Measurements from ENCODE around the gene ACIN1.

The ACIN1 gene

DNA sequence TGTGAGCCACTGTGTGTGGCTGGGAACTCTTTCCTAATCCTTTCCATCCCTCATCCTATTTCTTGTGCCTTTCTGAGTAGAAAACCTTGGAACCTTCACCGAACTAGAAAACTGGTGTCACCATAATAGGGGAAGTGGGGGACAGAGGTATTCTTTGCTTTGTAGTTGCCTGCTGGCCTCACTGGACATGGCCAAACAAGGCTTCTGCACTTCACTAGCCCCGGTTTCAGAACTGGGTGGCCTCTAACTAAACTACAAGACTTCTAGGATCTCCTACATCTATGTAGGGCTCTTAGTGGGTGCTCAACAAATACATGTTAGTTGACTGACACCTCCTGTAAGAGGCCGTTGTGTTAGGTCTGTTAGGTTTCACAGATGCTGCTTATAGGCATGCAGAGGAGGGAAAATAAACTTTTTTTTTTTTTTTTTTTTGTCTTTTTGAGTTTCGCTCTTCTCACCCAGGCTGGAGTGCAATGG, 10.4 kb upstream of the ACIN1 start:
- no peak for DNase-seq (ENCODE audit: low spot score)

DNA sequence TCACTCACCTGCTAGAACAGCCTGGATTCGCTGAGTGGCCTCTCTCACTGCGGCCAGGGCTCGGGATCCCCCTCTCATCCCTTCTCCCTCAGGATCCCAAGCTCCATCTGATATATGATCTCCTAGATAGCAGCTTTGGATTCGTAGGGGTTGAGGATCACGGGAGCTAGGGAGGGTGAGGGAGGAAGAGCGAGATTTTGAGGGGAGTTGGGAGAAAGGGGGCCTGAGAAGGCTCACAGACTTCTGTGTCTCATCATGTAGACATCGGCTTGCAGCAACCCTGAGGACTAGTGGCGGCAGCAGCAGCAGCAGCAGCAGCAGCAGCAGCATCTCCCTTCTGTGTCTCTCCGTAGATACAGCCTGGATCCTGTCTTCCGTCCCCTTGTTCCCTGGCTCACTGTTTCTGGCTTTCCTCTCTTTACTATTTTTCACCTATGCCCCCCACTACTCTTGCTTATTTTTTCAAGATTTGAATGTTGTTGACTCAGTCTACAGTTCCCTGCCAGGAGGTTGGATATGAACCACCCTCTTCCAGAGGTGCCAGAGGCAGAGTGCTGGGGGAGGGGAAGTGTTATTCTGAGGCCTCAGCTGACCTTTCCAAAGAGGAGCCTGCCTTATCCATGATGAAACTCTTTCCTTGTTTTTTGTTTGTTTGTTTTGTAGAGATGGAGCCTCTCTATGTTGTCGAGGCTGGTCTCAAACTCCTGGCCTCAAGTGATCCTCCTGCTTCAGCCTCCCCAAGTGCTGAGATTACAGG, 9.8 kb upstream of the ACIN1 start, which contains the start of gene CIROP:
TSS of gene CIROP (minus strand) at position 399 of the 757 bp plus-strand sequence. CDS start at position 330, 69 bp downstream.
- DNase-seq (ENCODE audit: low spot score) = no peak

DNA sequence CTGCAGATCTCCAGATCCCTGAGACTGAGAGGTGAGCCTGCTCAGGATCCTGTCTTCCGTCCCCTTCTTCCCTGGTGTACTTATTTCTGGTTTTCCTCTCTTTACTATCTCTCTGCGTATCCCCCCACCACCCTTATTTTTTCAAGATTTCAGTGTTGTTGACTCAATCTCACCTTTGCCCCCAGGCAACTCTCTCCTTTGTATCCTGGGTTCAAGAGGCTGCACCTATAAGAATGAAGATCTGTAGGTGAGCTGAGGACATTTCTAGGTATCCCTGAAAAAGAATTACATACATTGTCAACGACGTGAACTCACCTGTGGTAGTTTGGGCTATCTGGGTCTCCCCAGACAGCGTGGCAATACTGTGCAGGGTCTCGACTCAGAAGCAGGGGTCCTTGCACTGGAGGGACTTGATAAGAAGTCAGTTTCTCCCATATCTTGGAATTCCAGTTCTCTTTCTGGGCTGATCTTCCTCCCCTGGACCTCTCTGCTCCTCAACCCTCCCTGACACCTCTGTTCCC, 9.2 kb upstream of the ACIN1 start:
- no peak for DNase-seq (ENCODE audit: low spot score)

DNA sequence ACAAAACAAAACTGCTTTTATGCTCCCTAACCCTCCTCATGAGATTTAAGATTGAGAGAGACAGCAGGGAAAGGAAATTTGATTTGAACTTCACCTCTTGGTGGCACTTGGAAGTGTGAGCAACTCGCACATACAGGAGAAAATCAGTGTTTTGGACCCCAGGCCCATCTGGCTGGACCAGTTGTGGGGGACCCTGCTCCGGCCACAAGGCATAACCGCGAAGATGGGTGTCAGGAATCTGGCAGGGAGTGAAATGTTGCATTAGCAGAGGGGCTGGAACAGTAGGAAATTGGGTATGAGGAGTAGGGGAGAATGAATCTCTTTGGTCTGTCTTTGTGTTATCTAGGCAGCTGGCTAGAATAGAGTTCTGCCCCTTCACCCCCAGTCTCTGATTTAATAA, 8.6 kb upstream of the ACIN1 start:
- no peak for DNase-seq (ENCODE audit: low spot score)

DNA sequence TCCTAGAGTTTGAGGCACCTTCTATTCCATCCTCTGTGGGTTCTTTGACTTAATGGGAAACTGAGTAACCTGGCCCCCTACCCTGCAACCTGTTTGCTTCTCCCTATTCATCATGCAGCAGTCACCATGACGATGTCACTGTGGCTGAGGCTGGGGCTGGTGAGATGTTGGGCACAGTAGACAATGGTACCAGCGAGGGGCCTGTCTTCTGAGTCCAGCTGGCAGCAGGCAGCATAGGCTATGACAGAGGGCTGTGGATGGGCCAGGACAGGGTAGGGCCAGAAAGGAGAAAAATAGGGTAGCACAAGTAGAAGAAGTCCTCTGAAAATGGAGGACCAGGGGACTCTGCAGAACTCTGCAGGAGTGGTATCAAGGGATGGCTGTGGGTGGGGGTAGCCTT, 7.9 kb upstream of the ACIN1 start:
- DNase-seq (ENCODE audit: low spot score) = no peak

DNA sequence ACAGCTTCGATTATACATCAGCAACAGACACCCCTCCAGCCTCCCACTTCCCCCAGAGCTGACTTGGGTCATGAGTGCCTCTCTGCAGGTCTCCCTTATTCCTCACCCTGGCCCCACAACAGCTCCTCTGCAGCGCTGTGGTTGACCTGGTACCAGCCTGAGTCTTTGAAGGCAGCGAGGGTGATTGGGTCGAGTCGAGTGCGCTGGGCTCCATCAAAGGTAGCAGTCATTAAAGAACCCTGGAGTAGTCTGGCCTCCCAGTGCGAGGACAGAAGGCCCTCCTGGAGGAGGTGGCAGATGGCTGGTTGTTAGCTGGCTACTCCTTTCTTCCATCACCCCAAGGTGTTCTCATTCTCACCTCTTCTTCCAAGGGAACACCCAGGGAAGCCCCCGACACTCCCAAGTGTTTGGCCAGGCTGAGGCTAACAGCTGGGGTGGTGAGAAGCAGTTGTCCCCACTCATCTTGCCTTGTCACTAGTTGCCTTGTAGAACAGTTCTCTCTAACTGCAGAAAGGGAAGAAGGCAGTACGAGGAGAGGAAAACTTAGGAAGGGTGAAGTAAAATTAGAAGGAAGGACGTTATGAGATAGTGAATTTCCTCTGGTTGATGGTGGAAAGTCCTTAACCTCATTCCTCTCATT, 7.2 kb upstream of the ACIN1 start:
- no peak for DNase-seq (ENCODE audit: low spot score)

DNA sequence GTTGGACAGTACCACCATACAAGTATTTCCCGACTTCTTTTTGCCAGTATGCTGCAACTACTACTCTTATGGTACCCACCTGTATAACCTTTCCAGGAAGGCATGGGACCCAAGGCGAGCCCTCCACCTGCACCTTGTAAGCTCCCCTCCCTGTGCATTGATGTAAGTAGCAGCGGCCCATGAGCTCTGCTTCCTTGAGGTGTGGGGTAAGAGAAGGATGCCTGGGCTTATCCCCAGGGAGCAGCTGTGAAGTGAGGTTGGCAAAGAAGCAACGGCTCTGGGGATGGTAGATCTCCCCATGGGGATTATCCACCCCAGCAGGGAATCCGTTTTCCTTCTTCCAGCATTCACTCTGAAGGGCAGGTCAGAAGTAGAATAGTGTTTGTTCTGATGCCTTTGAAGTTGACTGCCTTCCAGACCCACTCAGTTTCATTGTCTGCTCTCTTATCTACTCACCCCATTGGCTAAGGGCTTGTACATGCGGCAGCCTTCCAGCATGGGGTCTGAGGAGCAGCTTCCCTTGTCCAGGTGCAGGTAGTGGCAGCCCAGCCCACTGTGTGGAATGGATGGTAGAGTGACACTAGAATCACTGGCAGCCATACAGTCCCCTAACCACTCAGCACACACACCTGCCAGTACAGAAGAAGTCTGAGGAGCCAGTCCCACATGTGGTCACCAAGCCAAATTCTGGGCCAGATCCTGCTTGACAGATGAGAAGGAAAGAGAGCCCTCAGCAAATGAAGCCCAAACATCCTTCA, 6.5 kb upstream of the ACIN1 start:
- DNase-seq (ENCODE audit: low spot score) = no peak

DNA sequence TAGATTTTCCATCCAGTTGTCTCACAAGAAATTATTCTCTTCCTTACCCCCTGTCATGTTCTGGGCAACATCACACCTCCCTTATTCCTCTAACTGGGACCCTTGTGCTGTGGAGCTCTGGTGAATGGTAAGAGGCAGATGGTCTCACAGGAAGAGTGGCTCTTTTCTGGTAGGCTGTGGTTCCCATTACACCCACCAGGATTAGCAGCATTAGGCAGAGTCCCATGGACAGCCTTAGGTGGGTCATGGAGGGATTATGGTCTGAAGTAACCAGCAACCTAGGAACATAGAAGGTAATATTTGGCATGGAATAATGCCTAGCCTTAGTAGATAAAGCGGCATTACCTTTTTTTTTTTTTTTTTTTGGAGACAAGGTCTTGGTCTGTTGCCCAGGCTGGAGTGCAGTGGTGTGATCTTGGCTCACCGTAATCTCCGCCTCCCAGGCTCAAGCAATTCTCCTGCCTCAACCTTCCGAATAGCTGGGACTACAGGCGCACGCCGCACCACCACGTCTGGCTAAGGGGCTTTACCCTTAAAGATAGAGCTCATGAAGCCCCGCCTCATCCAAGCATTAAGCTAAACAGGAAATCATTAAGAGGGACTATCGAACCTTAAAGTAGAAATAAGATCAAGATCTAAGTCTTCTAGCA, 4.4 kb upstream of the ACIN1 start:
- DNase-seq (ENCODE audit: low spot score) = no peak

DNA sequence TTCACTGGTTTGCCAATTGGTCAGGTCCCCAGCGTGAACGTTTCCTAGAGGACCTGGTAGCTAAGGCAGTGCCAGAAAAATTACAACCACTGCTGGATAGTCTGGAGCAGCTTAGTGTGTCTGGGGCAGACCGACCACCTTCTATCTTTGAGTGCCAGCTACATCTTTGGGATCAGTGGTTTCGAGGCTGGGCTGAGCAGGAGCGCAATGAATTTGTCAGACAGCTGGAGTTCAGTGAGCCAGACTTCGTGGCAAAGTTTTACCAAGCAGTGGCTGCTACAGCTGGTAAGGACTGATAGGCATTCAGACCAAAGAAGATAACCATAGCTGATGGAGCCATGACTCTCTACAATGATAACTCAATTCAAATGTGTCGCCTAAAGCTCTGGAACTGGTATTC, 2.9 kb upstream of the ACIN1 start:
- no peak for DNase-seq (ENCODE audit: low spot score)

DNA sequence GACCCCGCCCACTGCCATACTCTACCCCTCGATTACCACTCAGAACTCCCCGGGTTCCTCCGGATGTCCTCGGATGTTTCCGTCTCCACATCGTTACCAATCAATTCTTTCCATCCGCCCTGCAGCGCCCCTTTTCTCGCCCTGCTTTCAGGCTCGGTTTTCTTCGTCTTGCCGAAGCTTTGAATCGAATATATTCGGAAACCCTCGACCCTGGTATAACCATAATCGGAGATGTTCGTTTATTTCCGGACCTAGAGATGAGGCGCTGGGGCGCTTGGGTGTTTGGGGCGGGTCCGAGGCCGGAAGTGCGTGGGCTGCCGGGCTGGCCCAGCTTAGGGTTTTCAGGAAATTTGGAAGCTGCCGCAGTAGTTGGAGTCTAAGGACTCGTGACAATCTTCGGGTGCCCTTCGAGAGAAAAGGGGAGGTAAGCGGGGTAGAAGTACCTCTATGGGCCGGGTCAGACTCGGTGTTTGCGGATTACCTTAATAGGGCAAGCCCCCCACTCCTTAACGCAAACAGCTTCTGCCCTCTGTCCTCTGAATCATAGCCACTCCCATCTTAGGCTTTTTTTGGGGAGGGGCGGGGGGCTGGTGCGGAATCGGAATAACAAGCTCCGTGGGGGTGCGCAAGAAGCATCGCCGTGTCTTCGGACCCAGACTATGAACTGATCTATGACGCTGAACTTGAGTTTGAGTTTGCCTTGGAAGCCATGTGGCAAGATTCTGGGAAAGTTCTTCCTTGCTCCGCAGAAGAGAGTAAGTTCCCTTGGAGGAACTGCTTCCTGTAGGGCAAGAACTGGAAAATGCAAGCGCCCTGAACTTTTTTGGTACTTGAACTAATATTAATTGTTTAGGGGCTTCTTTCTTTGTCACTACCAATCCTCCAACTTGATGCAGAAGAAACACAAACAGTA, 516 bp upstream of the ACIN1 start, which contains the start of gene C14orf119:
TSS of gene C14orf119 (plus strand) at position 310 of the 913 bp plus-strand sequence. CDS start 2,154 bp downstream, outside the sequence.
- DNase-seq (ENCODE audit: low spot score) = peak; percentile 100

DNA sequence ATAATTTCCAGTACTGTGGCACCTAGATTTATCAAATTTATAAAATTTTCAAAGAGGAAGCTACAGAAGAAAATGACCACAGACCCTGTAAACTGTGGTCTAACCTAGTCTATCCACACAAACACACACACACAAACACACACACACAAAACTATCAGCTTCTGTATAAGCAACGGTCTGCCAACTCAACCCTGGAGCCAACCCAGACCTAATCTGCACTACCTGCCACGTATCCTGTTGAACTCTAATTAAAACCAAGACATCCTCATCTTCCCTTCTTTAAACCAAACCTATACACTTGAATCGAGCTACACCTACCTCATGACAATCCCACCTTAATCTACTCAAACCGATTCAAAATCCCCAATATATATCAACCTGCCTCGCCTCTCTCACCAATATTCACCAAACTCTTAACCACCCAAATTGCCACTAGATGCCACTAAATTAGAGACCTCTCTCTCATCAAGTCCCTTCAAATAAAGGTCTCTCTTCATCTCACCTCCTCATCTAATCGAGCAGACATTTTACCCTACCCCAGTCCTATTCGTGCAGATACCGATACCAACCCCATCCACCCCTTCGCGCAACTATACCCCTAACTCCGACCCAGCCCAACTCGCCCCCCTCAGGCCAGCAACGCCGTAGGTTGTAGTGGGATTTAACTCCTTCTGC, 808 bp downstream of the ACIN1 start:
- no peak for DNase-seq (ENCODE audit: low spot score)

DNA sequence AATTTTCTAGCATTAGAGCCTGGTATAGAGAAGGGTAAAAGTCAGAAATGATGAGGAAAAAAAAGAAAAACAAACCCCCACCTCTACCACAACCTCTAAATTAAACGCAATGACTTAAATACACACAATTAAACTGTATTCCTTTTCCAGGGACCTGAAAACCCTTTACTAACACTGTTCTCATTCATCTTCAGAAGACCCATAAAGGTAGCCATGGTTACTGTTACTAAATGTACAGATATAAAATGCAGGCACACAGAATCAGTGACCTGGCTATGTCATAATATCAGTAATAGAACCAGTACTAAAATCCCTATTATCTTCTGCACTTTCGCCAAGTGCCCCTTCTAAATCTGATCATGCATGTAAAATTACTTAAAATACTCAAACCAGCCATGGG, 1.4 kb downstream of the ACIN1 start:
- no peak for DNase-seq (ENCODE audit: low spot score)

DNA sequence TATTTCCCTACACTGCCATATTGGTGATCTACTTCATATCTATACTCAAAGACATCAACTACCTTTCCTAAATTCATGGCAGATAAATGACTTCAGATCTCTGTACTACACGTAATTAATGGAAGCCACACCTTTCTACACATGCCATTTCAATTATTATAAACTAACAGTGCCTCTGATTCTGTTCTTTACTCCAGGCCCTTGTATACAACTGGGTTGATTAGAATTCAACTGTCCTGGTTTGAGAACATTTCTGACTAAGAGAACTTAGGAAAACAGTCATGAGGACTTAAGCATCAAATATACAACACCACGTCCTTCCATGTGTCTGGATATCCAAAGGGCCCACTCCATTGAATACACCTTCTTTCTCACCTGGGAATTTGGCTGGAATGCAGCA, 1.8 kb downstream of the ACIN1 start:
- no peak for DNase-seq (ENCODE audit: low spot score)

DNA sequence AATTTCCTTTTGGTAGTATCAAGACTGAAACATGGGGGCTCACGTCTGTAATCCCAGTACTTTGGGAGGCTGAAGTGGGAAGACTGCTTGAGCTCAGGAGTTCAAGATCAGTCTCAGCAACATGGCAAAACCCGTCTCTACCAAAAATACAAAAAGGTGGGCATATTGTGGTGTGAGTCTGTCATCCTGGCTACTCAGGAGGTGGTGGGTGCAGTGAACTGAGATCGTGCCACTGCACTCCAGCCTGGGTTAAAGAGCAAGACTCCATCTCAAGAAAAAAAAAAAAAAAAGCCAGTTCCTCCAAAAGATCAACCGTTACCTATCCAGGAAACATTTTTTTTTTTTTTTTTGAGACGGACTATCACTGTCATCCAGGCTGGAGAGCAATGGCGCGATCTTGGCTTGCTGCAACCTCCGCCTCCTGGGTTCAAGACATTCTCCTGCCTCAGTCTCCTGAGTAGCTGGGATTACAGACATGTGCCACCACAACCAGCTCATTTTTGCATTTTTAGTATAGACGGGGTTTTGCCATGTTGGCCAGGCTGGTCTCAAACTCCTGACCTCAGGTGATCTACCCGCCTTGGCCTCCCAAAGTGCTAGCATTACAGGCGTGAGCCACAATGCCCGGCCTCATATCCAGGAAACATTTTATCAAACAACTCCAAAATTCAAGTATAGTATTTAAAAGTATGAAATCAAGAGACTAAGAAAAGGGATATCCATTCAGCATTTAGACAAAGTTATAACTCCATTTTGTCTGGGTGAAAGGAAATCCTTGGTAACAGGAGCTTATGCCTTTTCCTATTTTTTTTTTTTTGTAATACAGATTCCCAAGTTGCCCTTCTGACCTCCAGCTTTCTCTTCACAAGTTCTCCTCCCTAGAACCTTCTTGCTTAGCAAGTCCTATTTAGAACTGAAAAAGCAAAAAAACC, 3.4 kb downstream of the ACIN1 start:
- DNase-seq (ENCODE audit: low spot score) = no peak

DNA sequence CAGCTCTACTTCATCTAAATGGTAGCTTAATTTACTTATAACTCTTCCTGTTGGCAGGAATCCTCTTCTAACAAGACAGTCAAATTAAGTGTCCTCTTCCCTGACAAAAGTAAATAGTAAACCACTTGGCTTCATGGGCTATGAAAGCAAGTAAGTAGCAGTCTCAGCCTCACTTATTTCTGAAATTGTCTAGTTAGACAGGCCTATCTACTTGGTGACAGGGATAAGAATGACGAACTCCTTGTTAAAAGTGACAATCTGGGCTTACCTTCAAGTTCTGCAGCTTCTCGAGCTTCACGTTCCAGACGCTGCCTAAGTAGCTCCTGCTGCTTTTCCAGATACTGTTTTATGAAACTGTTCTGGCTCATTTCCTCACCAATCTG, 4.7 kb downstream of the ACIN1 start:
- no peak for DNase-seq (ENCODE audit: low spot score)

DNA sequence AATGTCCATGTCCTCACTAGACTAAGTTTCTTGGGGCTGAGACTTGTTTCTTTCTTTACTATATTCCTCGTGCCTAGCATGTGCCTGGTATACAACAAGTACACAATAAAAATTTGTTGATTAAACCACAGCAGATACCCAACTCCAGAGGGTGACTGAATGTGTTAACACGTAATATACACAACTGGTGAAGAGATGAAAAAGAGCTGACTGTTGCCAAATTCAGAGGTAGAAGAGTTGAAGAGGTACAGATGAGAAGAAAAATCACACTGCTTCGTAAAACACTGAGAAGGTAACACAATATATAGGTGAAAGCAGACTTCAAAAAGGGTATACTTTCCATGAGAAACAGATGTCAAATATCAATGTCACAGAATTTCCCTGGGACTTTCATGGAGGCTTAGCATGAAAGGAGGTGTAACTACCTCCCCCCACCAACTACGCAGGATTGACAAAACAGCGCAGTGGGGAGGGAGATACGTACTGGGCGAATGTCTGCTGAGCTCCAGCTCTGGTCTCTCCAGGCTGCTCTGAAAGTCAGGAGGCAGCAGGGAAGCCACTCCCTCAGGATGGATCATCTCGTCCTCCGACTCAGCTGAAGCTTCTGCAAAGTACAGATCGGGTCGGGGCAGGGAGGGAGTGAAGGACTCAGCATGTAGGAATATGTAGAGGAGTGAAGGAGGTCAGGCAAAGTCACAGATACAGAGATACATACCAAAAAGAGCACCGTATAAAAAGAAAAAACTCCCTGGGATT, 5.3 kb downstream of the ACIN1 start:
- no peak for DNase-seq (ENCODE audit: low spot score)

DNA sequence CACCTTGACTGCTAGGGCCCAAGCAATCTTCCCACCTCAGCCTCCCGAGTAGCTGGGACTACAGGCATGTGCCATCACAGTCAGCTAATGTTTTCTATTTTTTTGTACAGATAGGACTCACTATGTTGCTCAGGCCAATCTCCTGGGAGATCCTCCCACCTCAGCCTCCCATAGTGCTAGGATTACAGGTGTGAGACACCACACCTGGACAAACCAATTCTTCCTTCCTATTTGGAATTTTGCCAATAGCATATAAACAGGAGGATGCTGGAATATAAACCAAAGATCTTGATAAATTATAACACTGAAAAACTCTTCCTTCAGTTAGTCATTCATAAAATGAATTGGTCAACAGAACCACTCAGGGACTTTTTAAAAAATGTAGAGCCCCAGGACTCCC, 8.4 kb downstream of the ACIN1 start:
- DNase-seq (ENCODE audit: low spot score) = no peak

DNA sequence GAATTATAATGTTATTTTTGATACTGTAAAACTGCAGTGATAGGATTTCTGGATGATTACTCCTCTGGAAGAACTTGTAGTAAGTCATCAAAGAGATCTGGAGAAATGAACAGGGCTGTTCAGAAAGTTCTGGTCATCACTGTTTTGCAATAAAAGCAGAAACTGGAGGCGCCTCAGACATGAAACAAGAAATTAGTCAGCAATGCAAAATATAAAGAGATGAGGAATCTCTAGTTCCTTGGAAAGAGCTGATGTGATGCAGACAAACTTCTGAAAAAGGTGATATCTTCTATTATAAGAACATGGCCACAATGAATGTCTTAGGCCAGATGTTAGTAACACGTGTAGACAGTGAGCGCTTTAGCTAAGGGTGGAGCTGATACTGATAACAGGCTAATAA, 9.5 kb downstream of the ACIN1 start:
- peak; percentile 32 for DNase-seq (ENCODE audit: low spot score)

DNA sequence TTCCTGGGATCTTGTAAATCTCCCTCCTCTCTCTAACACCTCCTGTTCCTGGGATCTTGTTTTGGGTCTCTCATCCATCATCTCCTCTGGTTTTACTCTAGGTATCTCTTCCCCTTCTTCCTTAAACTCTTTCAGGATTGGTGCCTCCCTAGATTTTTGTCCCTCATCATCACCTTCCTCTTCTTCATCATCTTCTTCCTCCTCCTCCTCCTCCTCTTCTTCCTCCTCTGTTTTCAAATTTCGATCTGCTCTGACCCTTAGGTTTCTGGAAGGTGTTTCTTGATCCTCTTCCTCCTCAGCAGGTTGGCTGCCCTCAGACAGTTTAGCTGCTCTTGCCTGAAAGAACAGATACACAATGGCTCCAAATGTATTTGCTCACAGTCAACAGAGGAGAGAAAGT, 14.5 kb downstream of the ACIN1 start:
- DNase-seq (ENCODE audit: low spot score) = no peak

All from activated CD4-positive, alpha-beta T cell treated with anti-CD3 and anti-CD28 coated beads, Interleukin-2, Interleukin-4, amounts not matched to agents 100 ng/mL and 50 ng/mL, durations not matched to agents 16 hours and 8 hours (primary cell).